Osteocyte (in vitro differentiated cells): ENCODE measurements around the gene CD70. TPM values are rescaled to one million over a fixed set of nuclear protein-coding genes. Genes with fewer than 3 reads are reported as not detected.

Experiments
- DNase-seq: peaks from one replicate; pipeline ENCODE4 v3.0.0; 2021; ENCODE audit warnings: mixed read lengths; ENCODE audit not compliant: unreplicated experiment; ENCODE audit errors: extremely low spot score
- H3K27ac Mint-ChIP-seq: one replicate; pipeline ENCODE4 v1.8.0; 2021; ENCODE audit warnings: mild to moderate bottlenecking, mixed read lengths; ENCODE audit not compliant: unreplicated experiment
- H3K27me3 Mint-ChIP-seq: one replicate; pipeline ENCODE4 v1.8.0; 2021; ENCODE audit warnings: mixed read lengths; ENCODE audit not compliant: unreplicated experiment
- H3K36me3 Mint-ChIP-seq: one replicate; pipeline ENCODE4 v1.8.0; 2021; ENCODE audit warnings: mixed read lengths; ENCODE audit not compliant: unreplicated experiment
- H3K4me1 Mint-ChIP-seq: one replicate; pipeline ENCODE4 v1.8.0; 2021; ENCODE audit warnings: mixed read lengths; ENCODE audit not compliant: unreplicated experiment
- H3K4me3 Mint-ChIP-seq: one replicate; pipeline ENCODE4 v1.8.0; 2021; ENCODE audit warnings: mild to moderate bottlenecking, moderate library complexity, mixed read lengths; ENCODE audit not compliant: unreplicated experiment
- H3K9me3 Mint-ChIP-seq: one replicate; pipeline ENCODE4 v1.8.0; 2021; ENCODE audit warnings: mixed read lengths; ENCODE audit not compliant: unreplicated experiment
- total RNA-seq: library from RNA; stranded (reverse); gene quantifications from 2 replicates; pipeline ENCODE4 v1.2.1, GENCODE V29; 2021
- TF ChIP-seq, protein P1 (sequence below): fragments of 200-600 bp; sonication (generic); IDR thresholded peaks from 2 replicates; pipeline ENCODE4 v1.5.0; 2021; ENCODE audit warnings: antibody characterized with exemption, mild to moderate bottlenecking, moderate library complexity

The CD70 gene
- total RNA-seq, 1 donor from 2014 or later, result 0.54 TPM

DNA sequence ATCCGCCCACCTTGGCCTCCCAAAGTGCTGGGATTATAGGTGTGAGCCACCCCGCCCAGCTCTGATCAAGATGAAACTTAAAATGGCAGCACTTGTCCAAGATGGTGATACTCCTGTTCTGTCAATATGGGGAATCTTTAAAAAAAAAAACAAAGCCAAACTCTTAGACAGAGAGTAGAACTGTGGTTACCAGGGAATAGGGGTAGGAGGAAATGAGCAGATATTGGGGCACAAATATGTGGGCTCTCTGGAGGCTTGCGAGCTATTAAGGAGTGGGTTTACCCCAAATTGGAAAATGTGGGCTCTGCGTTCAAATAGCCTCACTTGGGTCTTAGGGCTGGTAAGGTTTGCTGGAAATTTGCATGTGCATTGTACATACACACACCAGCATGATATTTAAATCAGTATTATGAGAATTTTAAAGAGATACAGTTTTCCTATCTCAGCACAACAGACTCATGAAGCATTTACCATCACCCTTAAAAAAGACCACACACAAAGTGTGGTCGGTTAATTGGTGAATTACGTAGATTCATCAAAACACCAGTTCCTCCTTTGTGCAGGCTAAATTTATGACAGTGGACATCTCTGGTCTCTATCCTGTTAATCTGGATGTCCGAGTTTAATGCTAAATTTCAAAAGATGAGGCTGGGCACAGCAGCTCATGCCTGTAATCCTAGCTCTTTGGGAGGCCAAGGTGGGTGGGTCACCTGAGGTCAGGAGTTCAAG, 11.3 kb downstream of the CD70 start:
- Mint-ChIP-seq H3K4me3 (no peak overlapping the region), H3K27ac (no peak overlapping the region), H3K9me3 (no peaks in the 10 kb centered on the region), H3K27me3 (no peaks in the 10 kb centered on the region), H3K4me1 (no peaks in the 10 kb centered on the region), H3K36me3 (no peaks in the 10 kb centered on the region)
- no peak for DNase-seq
- TF ChIP-seq, protein P1, sequence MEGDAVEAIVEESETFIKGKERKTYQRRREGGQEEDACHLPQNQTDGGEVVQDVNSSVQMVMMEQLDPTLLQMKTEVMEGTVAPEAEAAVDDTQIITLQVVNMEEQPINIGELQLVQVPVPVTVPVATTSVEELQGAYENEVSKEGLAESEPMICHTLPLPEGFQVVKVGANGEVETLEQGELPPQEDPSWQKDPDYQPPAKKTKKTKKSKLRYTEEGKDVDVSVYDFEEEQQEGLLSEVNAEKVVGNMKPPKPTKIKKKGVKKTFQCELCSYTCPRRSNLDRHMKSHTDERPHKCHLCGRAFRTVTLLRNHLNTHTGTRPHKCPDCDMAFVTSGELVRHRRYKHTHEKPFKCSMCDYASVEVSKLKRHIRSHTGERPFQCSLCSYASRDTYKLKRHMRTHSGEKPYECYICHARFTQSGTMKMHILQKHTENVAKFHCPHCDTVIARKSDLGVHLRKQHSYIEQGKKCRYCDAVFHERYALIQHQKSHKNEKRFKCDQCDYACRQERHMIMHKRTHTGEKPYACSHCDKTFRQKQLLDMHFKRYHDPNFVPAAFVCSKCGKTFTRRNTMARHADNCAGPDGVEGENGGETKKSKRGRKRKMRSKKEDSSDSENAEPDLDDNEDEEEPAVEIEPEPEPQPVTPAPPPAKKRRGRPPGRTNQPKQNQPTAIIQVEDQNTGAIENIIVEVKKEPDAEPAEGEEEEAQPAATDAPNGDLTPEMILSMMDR, result no peak

DNA sequence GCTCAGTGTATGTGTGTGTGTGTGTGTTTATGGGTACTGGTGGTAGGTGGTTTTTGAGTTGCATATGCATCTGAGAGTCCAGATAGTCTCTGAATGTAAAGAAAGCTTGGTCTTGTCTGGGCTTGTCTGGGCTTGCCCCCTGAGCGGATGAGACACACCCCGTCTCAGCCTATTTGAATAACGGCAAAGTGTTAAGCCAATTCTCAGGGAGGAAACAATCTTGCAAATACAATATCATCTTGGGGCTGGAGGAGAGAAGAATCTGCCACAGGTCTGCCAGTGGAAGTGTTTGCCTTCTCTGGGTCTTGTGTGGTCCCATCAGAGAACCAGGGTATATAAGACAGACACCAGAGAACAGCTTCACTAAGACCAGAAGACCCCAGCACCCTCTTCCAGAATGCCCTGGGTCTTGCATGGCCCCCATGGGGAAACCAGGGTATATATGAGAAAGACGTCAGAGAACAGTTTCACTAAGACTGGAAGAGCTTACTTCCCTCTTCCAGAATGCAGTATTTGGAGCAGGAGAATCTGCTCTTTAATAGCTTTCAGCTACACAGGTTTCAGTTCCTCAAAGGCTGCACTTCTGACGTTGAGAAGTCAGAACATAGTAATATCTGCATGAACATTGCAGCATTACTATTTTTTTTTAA, 13.3 kb downstream of the CD70 start:
- TF ChIP-seq, protein P1, result no peak
- no peak overlapping the region for H3K27ac Mint-ChIP-seq
- no peaks in the 10 kb centered on the region for H3K4me1 Mint-ChIP-seq
- no peaks in the 10 kb centered on the region for H3K9me3 Mint-ChIP-seq
- H3K36me3 Mint-ChIP-seq, result no peaks in the 10 kb centered on the region
- H3K27me3 Mint-ChIP-seq, result no peaks in the 10 kb centered on the region
- DNase-seq, result no peak
- no peak overlapping the region for H3K4me3 Mint-ChIP-seq

DNA sequence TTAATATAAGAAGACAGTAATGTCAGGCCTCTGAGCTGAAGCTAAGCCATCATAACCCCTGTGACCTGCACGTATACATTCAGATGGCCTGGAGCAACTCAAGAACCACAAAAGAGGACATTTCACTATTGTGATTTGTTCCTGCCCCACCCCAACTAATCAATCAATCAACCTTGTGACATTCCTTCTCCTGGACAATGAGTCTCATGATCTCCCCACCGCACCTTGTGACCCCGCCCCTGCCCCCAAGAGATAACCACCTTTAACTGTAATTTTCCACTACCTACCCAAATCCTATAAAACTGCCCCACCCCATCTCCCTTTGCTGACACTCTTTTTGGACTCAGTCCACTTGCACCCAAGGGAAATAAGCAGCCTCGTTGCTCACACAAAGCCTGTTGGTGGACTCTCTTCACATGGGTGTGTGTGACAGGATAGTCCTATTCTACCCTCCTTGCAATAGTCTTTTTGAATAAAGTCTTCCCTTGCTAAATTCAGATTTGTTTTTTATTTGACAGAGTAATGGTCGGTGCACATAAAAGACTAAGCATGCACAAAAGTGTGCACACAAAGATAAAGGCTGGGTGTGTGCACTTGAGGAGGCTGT, 14.0 kb downstream of the CD70 start:
- H3K4me3 Mint-ChIP-seq, result no peak overlapping the region
- no peaks in the 10 kb centered on the region for H3K36me3 Mint-ChIP-seq
- no peaks in the 10 kb centered on the region for H3K9me3 Mint-ChIP-seq
- no peak for DNase-seq
- H3K4me1 Mint-ChIP-seq, result no peaks in the 10 kb centered on the region
- TF ChIP-seq, protein P1, result no peak
- no peaks in the 10 kb centered on the region for H3K27me3 Mint-ChIP-seq
- no peak overlapping the region for H3K27ac Mint-ChIP-seq

DNA sequence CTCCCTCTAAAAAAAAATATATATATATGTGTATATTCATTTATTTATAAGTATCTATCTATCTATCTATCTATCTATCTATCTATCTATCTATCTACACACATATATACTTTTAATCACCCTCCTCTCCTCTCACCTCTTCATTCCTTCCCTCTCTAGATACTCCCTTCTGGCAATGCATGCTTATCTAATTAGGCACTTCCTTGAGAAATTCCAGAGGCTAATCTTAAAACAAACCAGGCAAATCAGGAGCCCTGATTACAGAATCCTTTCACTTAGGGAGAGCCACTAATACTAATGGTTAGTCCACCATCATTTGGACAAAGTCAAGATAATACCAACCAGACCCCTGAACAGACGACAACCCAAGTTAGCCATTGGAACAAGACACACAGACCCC, 17.6 kb downstream of the CD70 start:
- no peak overlapping the region for H3K4me3 Mint-ChIP-seq
- peaks cover 7% of the 10 kb centered on the region for H3K9me3 Mint-ChIP-seq
- no peaks in the 10 kb centered on the region for H3K27me3 Mint-ChIP-seq
- no peaks in the 10 kb centered on the region for H3K4me1 Mint-ChIP-seq
- H3K36me3 Mint-ChIP-seq, result no peaks in the 10 kb centered on the region
- H3K27ac Mint-ChIP-seq, result no peak overlapping the region
- TF ChIP-seq, protein P1, result no peak
- no peak for DNase-seq

DNA sequence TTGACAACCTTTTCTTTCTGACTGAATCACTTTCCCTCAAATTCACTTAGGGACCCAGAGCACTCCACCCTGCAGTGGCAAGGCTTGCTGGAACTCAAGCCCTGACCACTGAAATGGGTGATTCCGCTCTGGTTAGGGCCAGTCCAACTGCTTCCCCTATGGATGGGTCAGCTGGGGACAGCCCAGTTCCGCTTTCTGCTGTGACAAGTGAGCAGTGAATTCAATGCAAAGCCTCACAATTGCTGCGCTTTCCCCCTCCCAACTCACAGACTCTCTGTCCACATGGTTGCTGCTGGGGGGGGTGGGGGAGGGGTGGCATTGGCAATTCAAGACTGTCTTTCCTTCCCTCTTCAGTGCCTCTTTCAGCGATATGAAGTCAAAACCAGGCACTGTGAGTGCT, 18.7 kb downstream of the CD70 start:
- Mint-ChIP-seq H3K27me3 (no peaks in the 10 kb centered on the region), H3K36me3 (no peaks in the 10 kb centered on the region), H3K4me3 (no peak overlapping the region), H3K9me3 (peaks cover 7% of the 10 kb centered on the region), H3K4me1 (no peaks in the 10 kb centered on the region), H3K27ac (no peak overlapping the region)
- TF ChIP-seq, protein P1, result no peak
- DNase-seq, result no peak
